Natural killer cell (primary cell): ENCODE results near the gene AXL. TPM values are rescaled to one million over a fixed set of nuclear protein-coding genes. Genes with fewer than 3 reads are reported as not detected.
A peak's percentile ranks its signal among the peaks of the same experiment; 100 is the strongest.

Experiments
- ATAC-seq, 3 donors: fragments of 150-1000 bp in 2 of 3; fragments of 200-7000 bp in 1 of 3; cut with Tn5 transposase; 1 replicate in 1 of 3; 2 replicates in 2 of 3; pipeline ENCODE4 v1.10.0; 2021; ENCODE audit warnings: mild to moderate bottlenecking in 2 of 3, moderate library complexity in 2 of 3
- DNase-seq, 2 donors: peaks; one replicate each; pipeline versions ENCODE4 v3.0.0 to v3.0.0-alpha.2; 2013 to 2021; ENCODE audit warnings: mixed read lengths in 1 of 2
- H3K27ac ChIP-seq: one replicate; pipeline ENCODE4 v1.5.1; 2013; ENCODE audit warnings: mild to moderate bottlenecking, low read length
- H3K27me3 ChIP-seq: one replicate; pipeline ENCODE4 v1.6.1; 2013; ENCODE audit warnings: low read length; ENCODE audit not compliant: control insufficient read depth, insufficient read depth
- H3K36me3 ChIP-seq: one replicate; pipeline ENCODE4 v1.6.1; 2013; ENCODE audit warnings: low read length; ENCODE audit not compliant: control insufficient read depth, insufficient read depth
- H3K4me1 ChIP-seq: one replicate; pipeline ENCODE4 v1.6.1; 2013; ENCODE audit warnings: low read length; ENCODE audit not compliant: control insufficient read depth, insufficient read depth
- H3K4me3 ChIP-seq: one replicate; pipeline ENCODE4 v1.5.1; 2013; ENCODE audit warnings: low read length
- H3K9me3 ChIP-seq: one replicate; pipeline ENCODE4 v1.6.1; 2013; ENCODE audit warnings: low read length; ENCODE audit not compliant: control insufficient read depth, insufficient read depth
- H3K27ac Mint-ChIP-seq, 2 donors: one replicate each; pipeline ENCODE4 v1.8.0; 2022; ENCODE audit warnings: mild to moderate bottlenecking in 2 of 2, mixed read lengths in 2 of 2, moderate library complexity in 1 of 2
- H3K27me3 Mint-ChIP-seq, 2 donors: one replicate each; pipeline ENCODE4 v1.8.0; 2022; ENCODE audit warnings: low read depth in 2 of 2, mixed read lengths in 2 of 2
- H3K36me3 Mint-ChIP-seq: one replicate; pipeline ENCODE4 v1.8.0; 2022; ENCODE audit warnings: mixed read lengths
- H3K4me1 Mint-ChIP-seq, 2 donors: one replicate each; pipeline ENCODE4 v1.8.0; 2022; ENCODE audit warnings: mixed read lengths in 2 of 2
- H3K4me3 Mint-ChIP-seq: one replicate; pipeline ENCODE4 v1.8.0; 2022; ENCODE audit warnings: mild to moderate bottlenecking, moderate library complexity, mixed read lengths
- H3K9me3 Mint-ChIP-seq, 2 donors: one replicate each; pipeline ENCODE4 v1.8.0; 2022; ENCODE audit warnings: mixed read lengths in 2 of 2
- WGBS: methylation state at CpG from one replicate; pipeline ENCODE4 v1.1.7; 2013; ENCODE audit warnings: missing lambda C conversion rate; ENCODE audit not compliant: insufficient coverage; 5-methylcytosine and 5-hydroxymethylcytosine counted together
- intact Hi-C: fragments of 100-400 bp; cut with micrococcal nuclease; formaldehyde crosslinking; loops from one replicate; pipeline ENCODE4 v1.14.2; 2022
- total RNA-seq, 4 donors: library from RNA; stranded (reverse); fragments of 120-200 nt in 1 of 4; gene quantifications; one replicate each; pipeline versions ENCODE4 v1.2.3 to v1.2.4, GENCODE V29; 2013 to 2022
- TF ChIP-seq, protein P1 (sequence below): fragments of 200-600 bp; IDR thresholded peaks from one replicate; pipeline ENCODE4 v1.8.0; 2022; ENCODE audit warnings: antibody characterized with exemption

AXL gene
- total RNA-seq, 3 donors from 2014 or later (not counting 1 experiment from before 2014, with no cell fraction given): 0.16 to 0.70 TPM; not detected in 1

DNA sequence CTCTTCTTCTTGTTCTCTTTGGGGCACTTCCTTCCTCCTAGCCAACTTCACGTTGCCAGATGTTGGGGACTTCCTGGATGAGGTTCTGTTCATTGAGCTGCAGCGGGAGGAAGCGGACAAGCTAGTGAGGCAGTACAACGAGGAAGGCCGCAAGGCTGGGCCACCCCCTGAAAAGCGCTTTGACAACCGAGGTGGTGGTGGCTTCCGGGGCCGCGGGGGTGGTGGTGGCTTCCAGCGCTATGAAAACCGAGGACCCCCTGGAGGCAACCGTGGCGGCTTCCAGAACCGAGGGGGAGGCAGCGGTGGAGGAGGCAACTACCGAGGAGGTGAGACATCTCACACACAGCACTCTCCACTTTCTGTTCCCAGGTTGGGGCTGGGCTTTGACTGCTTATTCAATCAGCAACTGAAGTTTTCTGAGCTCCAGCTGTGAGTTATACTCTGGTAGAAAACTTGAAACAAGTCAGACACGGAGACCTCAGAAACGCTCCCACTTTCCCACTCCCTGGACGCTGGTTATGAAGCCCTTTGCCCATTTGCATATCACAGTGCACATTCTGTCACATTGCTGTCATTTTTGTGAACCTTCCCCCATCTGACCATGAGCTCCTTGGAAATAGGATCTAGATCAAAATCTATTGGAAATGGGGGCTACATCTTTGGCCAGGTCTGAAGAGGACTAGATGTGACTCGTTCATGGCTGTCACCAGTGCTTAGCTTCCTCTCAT is 83.8 kb downstream of the AXL start:
- Histone ChIP-seq H3K36me3 (peaks cover 67% of the 10 kb centered on the region), H3K27ac (peak overlapping the region; percentile 97), H3K9me3 (no peaks in the 10 kb centered on the region), H3K27me3 (no peaks in the 10 kb centered on the region), H3K4me3 (peak overlapping the region; percentile 23), H3K4me1 (peaks cover 95% of the 10 kb centered on the region)
- DNase-seq: peak; percentile 85 to 86
- H3K27me3 Mint-ChIP-seq: no peaks in the 10 kb centered on the region
- H3K4me3 Mint-ChIP-seq: peak overlapping the region; percentile 86
- no peaks in the 10 kb centered on the region for H3K9me3 Mint-ChIP-seq
- 28% methylated on average over 21 of the region's 21 CpGs for WGBS
- peaks cover 87 to 92% of the 10 kb centered on the region in 2 donors for H3K4me1 Mint-ChIP-seq
- peaks cover 5% of the 10 kb centered on the region for H3K36me3 Mint-ChIP-seq
- peak; percentile 59 to 81 (median 79) for ATAC-seq
- TF ChIP-seq, protein P1, sequence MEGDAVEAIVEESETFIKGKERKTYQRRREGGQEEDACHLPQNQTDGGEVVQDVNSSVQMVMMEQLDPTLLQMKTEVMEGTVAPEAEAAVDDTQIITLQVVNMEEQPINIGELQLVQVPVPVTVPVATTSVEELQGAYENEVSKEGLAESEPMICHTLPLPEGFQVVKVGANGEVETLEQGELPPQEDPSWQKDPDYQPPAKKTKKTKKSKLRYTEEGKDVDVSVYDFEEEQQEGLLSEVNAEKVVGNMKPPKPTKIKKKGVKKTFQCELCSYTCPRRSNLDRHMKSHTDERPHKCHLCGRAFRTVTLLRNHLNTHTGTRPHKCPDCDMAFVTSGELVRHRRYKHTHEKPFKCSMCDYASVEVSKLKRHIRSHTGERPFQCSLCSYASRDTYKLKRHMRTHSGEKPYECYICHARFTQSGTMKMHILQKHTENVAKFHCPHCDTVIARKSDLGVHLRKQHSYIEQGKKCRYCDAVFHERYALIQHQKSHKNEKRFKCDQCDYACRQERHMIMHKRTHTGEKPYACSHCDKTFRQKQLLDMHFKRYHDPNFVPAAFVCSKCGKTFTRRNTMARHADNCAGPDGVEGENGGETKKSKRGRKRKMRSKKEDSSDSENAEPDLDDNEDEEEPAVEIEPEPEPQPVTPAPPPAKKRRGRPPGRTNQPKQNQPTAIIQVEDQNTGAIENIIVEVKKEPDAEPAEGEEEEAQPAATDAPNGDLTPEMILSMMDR: no peak
- peak overlapping the region; percentile 91 to 94 for H3K27ac Mint-ChIP-seq
- intact Hi-C loops: loop anchor here (1.0 to 10.0 kb wide), 3 partner anchors 39 to 478 kb away; no protein-coding TSS in a partner anchor

DNA sequence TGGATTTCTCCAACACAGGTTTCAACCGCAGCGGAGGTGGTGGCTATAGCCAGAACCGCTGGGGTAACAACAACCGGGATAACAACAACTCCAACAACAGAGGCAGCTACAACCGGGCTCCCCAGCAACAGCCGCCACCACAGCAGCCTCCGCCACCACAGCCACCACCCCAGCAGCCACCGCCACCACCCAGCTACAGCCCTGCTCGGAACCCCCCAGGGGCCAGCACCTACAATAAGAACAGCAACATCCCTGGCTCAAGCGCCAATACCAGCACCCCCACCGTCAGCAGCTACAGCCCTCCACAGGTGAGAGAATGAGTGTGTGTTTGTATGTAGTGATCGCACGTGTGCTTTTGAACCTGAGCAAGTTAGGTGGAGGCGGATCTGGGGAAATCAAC is 84.9 kb downstream of the AXL start:
- Mint-ChIP-seq H3K27ac (peak overlapping the region; percentile 91 to 94), H3K27me3 (no peaks in the 10 kb centered on the region), H3K4me3 (peak overlapping the region; percentile 86), H3K4me1 (peaks cover 86 to 91% of the 10 kb centered on the region in 2 donors), H3K36me3 (peaks cover 5% of the 10 kb centered on the region), H3K9me3 (no peaks in the 10 kb centered on the region)
- Histone ChIP-seq H3K27ac (peak overlapping the region; percentile 97), H3K4me1 (peaks cover 95% of the 10 kb centered on the region), H3K36me3 (peaks cover 62% of the 10 kb centered on the region), H3K9me3 (no peaks in the 10 kb centered on the region), H3K27me3 (no peaks in the 10 kb centered on the region), H3K4me3 (no peak overlapping the region)
- intact Hi-C loops: loop anchor here (2.0 to 10.0 kb wide), 2 partner anchors 183 to 479 kb away; no protein-coding TSS in a partner anchor
- ATAC-seq (no peak), DNase-seq (peak; percentile 48 to 62)
- WGBS: 65% methylated on average over 12 of the region's 14 CpGs
- TF ChIP-seq, protein P1: no peak

DNA sequence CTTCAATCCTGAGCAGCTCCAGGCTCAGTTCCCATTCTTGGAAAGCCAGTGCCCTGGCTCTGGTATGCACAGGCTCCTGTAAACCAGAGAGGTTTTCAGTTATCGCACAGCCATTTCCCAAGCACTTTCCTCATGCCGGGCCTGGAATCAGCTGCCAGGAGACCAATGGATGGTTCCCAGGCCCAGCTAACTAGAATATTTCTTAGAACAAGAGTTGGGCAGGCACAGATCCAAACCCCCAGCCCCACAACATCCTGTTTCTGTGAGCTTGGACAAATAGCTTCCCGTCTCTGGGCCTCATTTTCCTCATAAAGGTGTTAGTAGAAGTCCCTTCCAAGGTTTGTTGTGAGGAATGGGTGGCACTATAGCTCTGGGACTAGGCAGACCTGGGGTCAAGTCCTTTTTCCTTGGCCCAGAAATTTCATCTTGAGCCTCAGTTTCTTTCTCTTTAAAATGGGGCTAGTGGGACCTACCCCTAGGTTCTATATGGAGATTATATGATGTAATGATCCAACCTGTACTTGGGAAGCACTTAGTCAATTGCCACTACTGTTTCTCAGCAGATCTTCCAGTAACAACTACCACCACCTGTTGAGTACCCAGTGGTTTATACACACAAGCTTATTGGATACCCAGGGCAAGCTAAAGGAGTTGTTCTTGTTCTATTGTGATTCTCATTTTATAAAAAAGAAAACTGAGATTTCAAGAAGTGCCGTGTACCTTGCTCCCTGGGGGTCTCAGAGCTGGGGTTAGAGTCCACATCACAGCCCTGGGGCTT is 85.9 kb downstream of the AXL start:
- no peaks in the 10 kb centered on the region for H3K27me3 Mint-ChIP-seq
- no peak overlapping the region for H3K4me3 ChIP-seq

More for the DNA sequence above, 85.9 kb downstream of the AXL start:
- WGBS: 94% methylated on average over 4 of the region's 4 CpGs
- TF ChIP-seq, protein P1: no peak
- DNase-seq (no peak), ATAC-seq (no peak)
- Mint-ChIP-seq H3K4me1 (peaks cover 86 to 87% of the 10 kb centered on the region in 2 donors), H3K9me3 (no peaks in the 10 kb centered on the region), H3K27ac (peak overlapping the region; percentile 91 to 94), H3K4me3 (peak overlapping the region; percentile 53), H3K36me3 (peaks cover 5% of the 10 kb centered on the region)
- no peaks in the 10 kb centered on the region for H3K27me3 ChIP-seq
- intact Hi-C loops: loop anchor here (5.0 to 10.0 kb wide), 2 partner anchors 47 to 480 kb away; partner anchors contain the start of gene TGFB1
- H3K4me1 ChIP-seq: peaks cover 94% of the 10 kb centered on the region
- peak overlapping the region; percentile 97 for H3K27ac ChIP-seq
- H3K36me3 ChIP-seq: peaks cover 54% of the 10 kb centered on the region
- no peaks in the 10 kb centered on the region for H3K9me3 ChIP-seq
